GM12878 (cell line): ENCODE results near the gene OPRM1. TPM values are rescaled to one million over a fixed set of nuclear protein-coding genes. Genes with fewer than 3 reads are reported as not detected.
A peak's percentile ranks its signal among the peaks of the same experiment; 100 is the strongest.

Experiments
- BMI1 ChIP-seq: fragments of 450-650 bp; IDR thresholded peaks from 2 replicates; pipeline ENCODE4 v1.6.1; 2016; ENCODE audit warnings: mild to moderate bottlenecking, moderate library complexity, borderline replicate concordance
- CREB1 ChIP-seq: IDR thresholded peaks from 2 replicates; pipeline ENCODE4 v1.6.1; 2012; ENCODE audit warnings: low read depth, mild to moderate bottlenecking, inconsistent platforms
- CREM ChIP-seq: IDR thresholded peaks from 2 replicates; pipeline ENCODE4 v1.6.1; 2014; ENCODE audit warnings: antibody characterized with exemption, low read depth
- EGR1 ChIP-seq, 2 experiments: IDR thresholded peaks; 1 replicate in 1 of 2; 2 replicates in 1 of 2; pipeline ENCODE4 v1.6.1; 2011 to 2012; ENCODE audit warnings: low read depth in 2 of 2, low read length in 2 of 2, borderline replicate concordance in 1 of 2, mild to moderate bottlenecking in 1 of 2, moderate library complexity in 1 of 2
- JUNB ChIP-seq: IDR thresholded peaks from 2 replicates; pipeline ENCODE4 v1.6.1; 2016; ENCODE audit warnings: antibody characterized with exemption, mild to moderate bottlenecking
- RCOR1 ChIP-seq: conservative IDR thresholded peaks from 2 replicates; pipeline ENCODE4 v1.6.1; 2012; ENCODE audit warnings: low read depth, low read length, improper control_type of control experiment
- ZNF24 ChIP-seq: fragments of 450-650 bp; IDR thresholded peaks from 2 replicates; pipeline ENCODE4 v1.6.1; 2017; ENCODE audit warnings: antibody characterized with exemption, mild to moderate bottlenecking
- polyA plus RNA-seq, 11 experiments: library from polyadenylated mRNA; depleted of rRNA in 4 of 11; unstranded in 6 of 11; stranded (reverse) in 5 of 11; fragments of >200 nt; fragmentation: Nextera tagmentation in 4 of 11; fragmentation: Illumina TruSeq in 1 of 11; extraction: Ambion mirVana in 4 of 11; extraction: Trizol in 1 of 11; gene quantifications; 1 replicate in 1 of 11; 2 replicates in 10 of 11; pipeline versions ENCODE4 v1.2.1 to v1.2.3, GENCODE V29; 2011 to 2016; ENCODE audit warnings: inconsistent platforms in 2 of 11, missing spikeins in 2 of 11, low read depth in 1 of 11
- total RNA-seq, 4 experiments: library from RNA; depleted of rRNA in 3 of 4; stranded (reverse); fragments of >200 nt in 3 of 4; fragmentation: Illumina TruSeq in 1 of 4; extraction: Trizol in 1 of 4; gene quantifications; 2 replicates each; pipeline versions ENCODE4 v1.2.1 to v1.2.3, GENCODE V29; 2013 to 2021
- TF ChIP-seq, protein P1 (sequence below): fragments of 450-650 bp; IDR thresholded peaks from 2 replicates; pipeline ENCODE4 v1.6.1; 2017; ENCODE audit warnings: mild to moderate bottlenecking
- TF ChIP-seq, protein P2 (sequence below): fragments of 450-650 bp; IDR thresholded peaks from 2 replicates; pipeline ENCODE4 v1.6.1; 2016; ENCODE audit warnings: mild to moderate bottlenecking
- TF ChIP-seq, protein P3 (sequence below): IDR thresholded peaks from 2 replicates; pipeline ENCODE4 v1.6.1; 2012; ENCODE audit warnings: mild to moderate bottlenecking, low read depth, low read length

Gene OPRM1
- total and polyA plus RNA-seq, 10 of the 15 experiments (the other 5 are each of a cell fraction or from before 2014, with no cell fraction given) = not detected

DNA sequence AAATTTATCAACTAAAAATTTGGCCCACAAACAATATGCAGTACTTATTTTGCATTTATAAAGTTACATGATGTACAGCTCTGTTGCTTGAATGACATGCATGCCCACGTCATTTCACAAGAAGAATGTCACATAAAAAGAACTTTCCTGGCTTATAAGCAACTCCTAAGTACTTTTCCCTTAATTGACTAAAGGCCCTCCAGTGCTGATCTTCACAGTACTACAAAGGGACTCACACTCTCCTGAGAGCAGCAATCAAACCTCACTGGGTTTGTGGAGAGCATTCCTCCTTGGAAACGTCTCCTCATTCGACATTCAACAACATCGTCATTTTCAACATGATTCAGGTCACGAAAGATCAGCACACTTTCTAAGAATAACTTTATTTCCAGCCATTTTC, 206.5 kb downstream of the OPRM1 start (continued):
- TF ChIP-seq, protein P1, sequence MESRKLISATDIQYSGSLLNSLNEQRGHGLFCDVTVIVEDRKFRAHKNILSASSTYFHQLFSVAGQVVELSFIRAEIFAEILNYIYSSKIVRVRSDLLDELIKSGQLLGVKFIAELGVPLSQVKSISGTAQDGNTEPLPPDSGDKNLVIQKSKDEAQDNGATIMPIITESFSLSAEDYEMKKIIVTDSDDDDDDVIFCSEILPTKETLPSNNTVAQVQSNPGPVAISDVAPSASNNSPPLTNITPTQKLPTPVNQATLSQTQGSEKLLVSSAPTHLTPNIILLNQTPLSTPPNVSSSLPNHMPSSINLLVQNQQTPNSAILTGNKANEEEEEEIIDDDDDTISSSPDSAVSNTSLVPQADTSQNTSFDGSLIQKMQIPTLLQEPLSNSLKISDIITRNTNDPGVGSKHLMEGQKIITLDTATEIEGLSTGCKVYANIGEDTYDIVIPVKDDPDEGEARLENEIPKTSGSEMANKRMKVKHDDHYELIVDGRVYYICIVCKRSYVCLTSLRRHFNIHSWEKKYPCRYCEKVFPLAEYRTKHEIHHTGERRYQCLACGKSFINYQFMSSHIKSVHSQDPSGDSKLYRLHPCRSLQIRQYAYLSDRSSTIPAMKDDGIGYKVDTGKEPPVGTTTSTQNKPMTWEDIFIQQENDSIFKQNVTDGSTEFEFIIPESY = no peak
- TF ChIP-seq EGR1 (IDR thresholded peaks at IDR 0.05; ENCODE audit: borderline replicate concordance in 1 of 2, low read depth in 2 of 2, low read length in 2 of 2) (no peak), ZNF24 (no peak), JUNB (no peak), RCOR1 (no peak), CREB1 (no peak), BMI1 (no peak), CREM (no peak)
- TF ChIP-seq, protein P2, sequence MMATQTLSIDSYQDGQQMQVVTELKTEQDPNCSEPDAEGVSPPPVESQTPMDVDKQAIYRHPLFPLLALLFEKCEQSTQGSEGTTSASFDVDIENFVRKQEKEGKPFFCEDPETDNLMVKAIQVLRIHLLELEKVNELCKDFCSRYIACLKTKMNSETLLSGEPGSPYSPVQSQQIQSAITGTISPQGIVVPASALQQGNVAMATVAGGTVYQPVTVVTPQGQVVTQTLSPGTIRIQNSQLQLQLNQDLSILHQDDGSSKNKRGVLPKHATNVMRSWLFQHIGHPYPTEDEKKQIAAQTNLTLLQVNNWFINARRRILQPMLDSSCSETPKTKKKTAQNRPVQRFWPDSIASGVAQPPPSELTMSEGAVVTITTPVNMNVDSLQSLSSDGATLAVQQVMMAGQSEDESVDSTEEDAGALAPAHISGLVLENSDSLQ = peak; percentile 41; the same call in 1 of the 2 replicates
- TF ChIP-seq, protein P3, sequence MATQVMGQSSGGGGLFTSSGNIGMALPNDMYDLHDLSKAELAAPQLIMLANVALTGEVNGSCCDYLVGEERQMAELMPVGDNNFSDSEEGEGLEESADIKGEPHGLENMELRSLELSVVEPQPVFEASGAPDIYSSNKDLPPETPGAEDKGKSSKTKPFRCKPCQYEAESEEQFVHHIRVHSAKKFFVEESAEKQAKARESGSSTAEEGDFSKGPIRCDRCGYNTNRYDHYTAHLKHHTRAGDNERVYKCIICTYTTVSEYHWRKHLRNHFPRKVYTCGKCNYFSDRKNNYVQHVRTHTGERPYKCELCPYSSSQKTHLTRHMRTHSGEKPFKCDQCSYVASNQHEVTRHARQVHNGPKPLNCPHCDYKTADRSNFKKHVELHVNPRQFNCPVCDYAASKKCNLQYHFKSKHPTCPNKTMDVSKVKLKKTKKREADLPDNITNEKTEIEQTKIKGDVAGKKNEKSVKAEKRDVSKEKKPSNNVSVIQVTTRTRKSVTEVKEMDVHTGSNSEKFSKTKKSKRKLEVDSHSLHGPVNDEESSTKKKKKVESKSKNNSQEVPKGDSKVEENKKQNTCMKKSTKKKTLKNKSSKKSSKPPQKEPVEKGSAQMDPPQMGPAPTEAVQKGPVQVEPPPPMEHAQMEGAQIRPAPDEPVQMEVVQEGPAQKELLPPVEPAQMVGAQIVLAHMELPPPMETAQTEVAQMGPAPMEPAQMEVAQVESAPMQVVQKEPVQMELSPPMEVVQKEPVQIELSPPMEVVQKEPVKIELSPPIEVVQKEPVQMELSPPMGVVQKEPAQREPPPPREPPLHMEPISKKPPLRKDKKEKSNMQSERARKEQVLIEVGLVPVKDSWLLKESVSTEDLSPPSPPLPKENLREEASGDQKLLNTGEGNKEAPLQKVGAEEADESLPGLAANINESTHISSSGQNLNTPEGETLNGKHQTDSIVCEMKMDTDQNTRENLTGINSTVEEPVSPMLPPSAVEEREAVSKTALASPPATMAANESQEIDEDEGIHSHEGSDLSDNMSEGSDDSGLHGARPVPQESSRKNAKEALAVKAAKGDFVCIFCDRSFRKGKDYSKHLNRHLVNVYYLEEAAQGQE = no peak
